ENCODE measurements around the gene TSC22D2. TPM values are rescaled to one million over a fixed set of nuclear protein-coding genes. Genes with fewer than 3 reads are reported as not detected.

The TSC22D2 gene
- total RNA-seq (10 to 100 TPM; 14.6 to 24.9 (median 17.8) TPM), polyA plus RNA-seq (10 to 100 TPM in 1 of 3 donors, 1 to 10 TPM in 2; 6.6 to 12.5 (median 8.0) TPM)

DNA sequence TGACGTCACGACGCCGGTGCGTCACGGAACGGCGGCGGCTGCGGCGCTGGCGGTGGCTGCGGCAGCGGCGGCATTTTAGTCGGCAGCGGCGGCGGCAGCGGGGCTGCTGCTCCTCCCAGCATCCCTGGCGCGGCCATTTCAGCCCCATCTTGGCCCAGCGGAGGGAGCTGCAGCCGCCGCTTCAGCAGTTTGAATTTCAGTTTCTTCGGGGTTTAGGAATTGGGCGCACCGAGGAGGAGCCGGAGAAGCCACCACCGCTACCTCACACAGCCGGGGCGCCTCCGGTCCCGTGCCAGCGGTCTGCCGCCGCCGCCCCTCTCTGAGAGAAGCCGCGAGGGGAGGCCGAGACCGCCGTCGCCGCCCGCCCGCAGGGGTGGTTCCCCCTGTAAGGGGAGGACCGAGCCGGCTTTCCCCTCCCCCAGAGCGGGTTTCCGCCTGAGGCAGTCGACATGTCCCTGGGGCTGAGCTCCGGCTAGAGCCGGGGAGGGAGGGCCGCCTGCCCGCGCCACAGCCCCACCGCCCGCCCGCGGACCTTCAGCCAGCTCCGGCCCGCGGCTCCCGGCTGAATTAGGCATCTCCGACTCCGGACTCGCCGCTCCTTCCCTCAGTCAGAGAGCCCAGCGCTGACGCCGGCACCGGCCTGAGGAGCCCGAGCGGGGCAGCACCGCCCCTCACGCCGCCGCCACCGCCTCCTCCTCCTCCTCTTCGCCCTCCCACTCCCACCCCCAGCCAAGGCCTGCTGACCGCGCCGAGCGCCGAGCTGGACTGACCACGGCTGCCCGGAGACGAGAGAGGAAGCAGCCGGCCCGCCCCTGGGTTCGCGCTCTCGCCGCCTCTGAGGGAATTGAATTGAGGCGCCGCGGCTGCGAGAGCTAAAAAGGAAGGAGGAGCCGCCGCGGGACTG, at the start of gene TSC22D2:
TSS of gene TSC22D2 (plus strand) at position 78 of the 904 bp plus-strand sequence. CDS start 1,053 bp downstream, outside the sequence.
- Histone ChIP-seq H3K4me3 (peak within 1 kb of the TSS; percentile 89 to 92 (median 89)), H3K9me3 (no peaks in the 10 kb centered on the region), H3K27me3 (no peaks in the 10 kb centered on the region), H3K27ac (peak within 1 kb of the TSS; percentile 96 to 100 (median 98)), H3K4me1 (peaks cover 0 to 29% (median 13%) of the 10 kb centered on the region in 4 donors), H3K36me3 (no peaks in the 10 kb centered on the region)
- DNase-seq = peak; percentile 98
- TF ChIP-seq POLR2AphosphoS5 (IDR thresholded peaks at IDR 0.05) (peak; percentile 98 to 99 (median 98)), POLR2A (IDR thresholded peaks at IDR 0.05) (peak; percentile 96 to 97), EP300 (IDR thresholded peaks at IDR 0.05) (peak in 2 of 4 donors; percentile 16 to 35)
- TF ChIP-seq, protein P1, sequence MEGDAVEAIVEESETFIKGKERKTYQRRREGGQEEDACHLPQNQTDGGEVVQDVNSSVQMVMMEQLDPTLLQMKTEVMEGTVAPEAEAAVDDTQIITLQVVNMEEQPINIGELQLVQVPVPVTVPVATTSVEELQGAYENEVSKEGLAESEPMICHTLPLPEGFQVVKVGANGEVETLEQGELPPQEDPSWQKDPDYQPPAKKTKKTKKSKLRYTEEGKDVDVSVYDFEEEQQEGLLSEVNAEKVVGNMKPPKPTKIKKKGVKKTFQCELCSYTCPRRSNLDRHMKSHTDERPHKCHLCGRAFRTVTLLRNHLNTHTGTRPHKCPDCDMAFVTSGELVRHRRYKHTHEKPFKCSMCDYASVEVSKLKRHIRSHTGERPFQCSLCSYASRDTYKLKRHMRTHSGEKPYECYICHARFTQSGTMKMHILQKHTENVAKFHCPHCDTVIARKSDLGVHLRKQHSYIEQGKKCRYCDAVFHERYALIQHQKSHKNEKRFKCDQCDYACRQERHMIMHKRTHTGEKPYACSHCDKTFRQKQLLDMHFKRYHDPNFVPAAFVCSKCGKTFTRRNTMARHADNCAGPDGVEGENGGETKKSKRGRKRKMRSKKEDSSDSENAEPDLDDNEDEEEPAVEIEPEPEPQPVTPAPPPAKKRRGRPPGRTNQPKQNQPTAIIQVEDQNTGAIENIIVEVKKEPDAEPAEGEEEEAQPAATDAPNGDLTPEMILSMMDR (IDR thresholded peaks at IDR 0.05) = peak in 1 of 4 experiments; percentile 25
- intact Hi-C loops (cut with DNase I) = loop anchor here (2.0 to 5.0 kb wide), 5 partner anchors 36 to 438 kb away; partner anchors contain the start of genes EIF2A, PFN2, SELENOT and SERP1
- WGBS, 2 donors = 0 to 1% methylated on average over 102 of the region's 102 CpGs

DNA sequence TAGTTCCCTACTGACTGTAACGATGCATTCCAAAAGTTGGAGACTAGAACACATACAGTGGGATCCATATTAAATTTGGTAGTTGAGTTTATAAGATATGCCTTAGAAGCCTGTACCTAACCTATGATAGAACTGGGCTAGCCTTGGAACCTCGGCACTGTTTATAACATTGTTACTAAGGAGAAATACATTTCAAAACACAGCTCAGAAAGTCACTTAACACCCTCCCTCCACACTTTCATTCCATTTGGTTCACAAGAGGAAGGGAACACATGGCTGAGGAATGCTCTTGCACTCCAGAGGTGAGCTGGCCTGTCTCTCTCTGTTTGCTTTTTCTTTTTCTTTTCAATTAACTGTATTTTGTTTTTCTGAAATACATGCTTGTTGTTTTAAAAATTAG, 48.7 kb upstream of the TSC22D2 start:
- 93 to 97% methylated on average over 2 of the region's 2 CpGs for WGBS, 2 donors
- H3K27me3 ChIP-seq = no peaks in the 10 kb centered on the region
- intact Hi-C loops (cut with DNase I) = no loop called here

DNA sequence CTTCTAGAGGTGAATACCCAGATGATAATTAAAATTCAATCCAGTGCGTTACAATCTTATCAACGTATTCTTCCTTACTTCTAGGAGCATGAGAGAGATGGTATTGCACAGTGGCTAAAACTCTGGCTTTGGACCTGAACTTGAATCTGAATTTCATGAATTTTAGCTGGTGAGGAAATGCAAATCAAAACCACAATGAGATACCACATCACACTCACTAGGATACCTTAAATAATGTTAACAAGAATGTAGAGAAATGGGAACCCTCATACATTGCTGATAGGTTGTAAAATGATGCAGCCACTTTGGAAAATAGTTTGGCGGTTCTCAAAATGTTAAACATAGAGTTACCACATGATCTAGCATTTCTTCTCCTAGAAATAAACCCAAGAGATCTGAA, 47.1 kb upstream of the TSC22D2 start:
- intact Hi-C loops (cut with DNase I) = no loop called here
- TF ChIP-seq EP300 (IDR thresholded peaks at IDR 0.05) = no peak
- TF ChIP-seq POLR2A (IDR thresholded peaks at IDR 0.05) = no peak
- TF ChIP-seq, protein P1 (IDR thresholded peaks at IDR 0.05) = no peak
- no peak for TF ChIP-seq POLR2AphosphoS5 (IDR thresholded peaks at IDR 0.05)
- Histone ChIP-seq H3K4me3 (no peak overlapping the region), H3K4me1 (no peaks in the 10 kb centered on the region), H3K36me3 (no peaks in the 10 kb centered on the region), H3K9me3 (no peaks in the 10 kb centered on the region), H3K27ac (no peak overlapping the region), H3K27me3 (no peaks in the 10 kb centered on the region)
- WGBS, 2 donors = 95 to 96% methylated on average over 3 of the region's 3 CpGs
- DNase-seq = no peak

More for the DNA sequence above, 48.7 kb upstream of the TSC22D2 start:
- Histone ChIP-seq H3K36me3 (no peaks in the 10 kb centered on the region), H3K27ac (no peak overlapping the region), H3K4me1 (no peaks in the 10 kb centered on the region), H3K9me3 (no peaks in the 10 kb centered on the region), H3K4me3 (no peak overlapping the region)
- no peak for DNase-seq
- no peak for TF ChIP-seq EP300 (IDR thresholded peaks at IDR 0.05)
- TF ChIP-seq POLR2A (IDR thresholded peaks at IDR 0.05) = no peak
- TF ChIP-seq POLR2AphosphoS5 (IDR thresholded peaks at IDR 0.05) = no peak
- TF ChIP-seq, protein P1 (IDR thresholded peaks at IDR 0.05) = no peak

DNA sequence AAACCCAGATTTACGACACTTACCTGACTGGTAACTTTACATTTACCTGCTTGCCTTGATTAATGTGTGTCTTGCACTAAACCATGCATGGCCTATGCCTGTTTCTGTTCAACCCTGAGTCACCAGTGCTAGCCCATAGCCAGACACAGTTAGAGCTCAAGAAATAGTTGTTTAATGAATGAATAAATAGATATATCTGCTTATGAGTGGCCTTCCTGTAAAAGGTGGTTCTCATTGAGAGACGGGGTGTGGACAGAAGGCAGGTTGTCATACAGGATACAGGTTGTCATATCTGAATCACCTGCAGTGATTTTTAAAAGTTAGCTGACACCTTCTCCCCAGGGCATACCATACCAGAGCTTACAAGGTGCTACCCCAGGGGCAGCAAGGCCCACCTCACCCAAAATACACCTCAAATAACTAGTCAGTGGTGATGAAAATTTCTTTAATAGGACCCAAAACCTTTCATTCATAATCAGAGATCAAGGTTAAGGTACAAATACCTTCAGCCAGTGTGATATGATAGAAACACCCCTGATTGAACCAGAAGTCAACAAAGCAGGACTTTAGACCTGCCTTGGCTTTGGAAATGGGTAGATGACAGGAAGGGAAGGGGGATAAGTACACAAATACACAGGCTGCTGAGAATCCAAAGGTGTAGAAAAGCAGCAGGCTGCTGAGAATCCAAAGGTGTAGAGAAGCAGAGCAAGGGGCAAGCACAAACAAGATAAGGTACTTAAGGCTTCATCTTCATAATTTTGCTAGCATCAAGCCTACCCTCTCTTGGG, 45.4 kb upstream of the TSC22D2 start:
- TF ChIP-seq, protein P1 (IDR thresholded peaks at IDR 0.05) = no peak
- TF ChIP-seq POLR2A (IDR thresholded peaks at IDR 0.05) (no peak), EP300 (IDR thresholded peaks at IDR 0.05) (no peak), POLR2AphosphoS5 (IDR thresholded peaks at IDR 0.05) (no peak)
- no peaks in the 10 kb centered on the region for H3K36me3 ChIP-seq
- 49 to 76% methylated on average over 2 of the region's 2 CpGs for WGBS, 2 donors

More for the DNA sequence above, 45.4 kb upstream of the TSC22D2 start:
- intact Hi-C loops (cut with DNase I) = no loop called here
- DNase-seq = no peak
- Histone ChIP-seq H3K4me3 (no peak overlapping the region), H3K27me3 (no peaks in the 10 kb centered on the region), H3K27ac (no peak overlapping the region), H3K9me3 (no peaks in the 10 kb centered on the region), H3K4me1 (no peaks in the 10 kb centered on the region)

Data from sigmoid colon (tissue), 7 donors.